Body of pancreas (tissue), 4 donors: ENCODE measurements around the gene OOSP4A.

Experiments
- POLR2A ChIP-seq, 3 donors: fragments of 450-650 bp; IDR thresholded peaks; one replicate each; pipeline ENCODE4 v1.6.1; 2016; ENCODE audit warnings: antibody characterized with exemption in 3 of 3, mild to moderate bottlenecking in 2 of 3
- TF ChIP-seq, protein P1 (sequence below), 7 experiments: fragments of 450-650 bp in 4 of 7; fragments of 200-600 bp in 3 of 7; sonication (generic) in 3 of 7; IDR thresholded peaks; one replicate each; pipeline ENCODE4 v1.5.1; 2016 to 2019; ENCODE audit warnings: antibody characterized with exemption in 7 of 7

DNA sequence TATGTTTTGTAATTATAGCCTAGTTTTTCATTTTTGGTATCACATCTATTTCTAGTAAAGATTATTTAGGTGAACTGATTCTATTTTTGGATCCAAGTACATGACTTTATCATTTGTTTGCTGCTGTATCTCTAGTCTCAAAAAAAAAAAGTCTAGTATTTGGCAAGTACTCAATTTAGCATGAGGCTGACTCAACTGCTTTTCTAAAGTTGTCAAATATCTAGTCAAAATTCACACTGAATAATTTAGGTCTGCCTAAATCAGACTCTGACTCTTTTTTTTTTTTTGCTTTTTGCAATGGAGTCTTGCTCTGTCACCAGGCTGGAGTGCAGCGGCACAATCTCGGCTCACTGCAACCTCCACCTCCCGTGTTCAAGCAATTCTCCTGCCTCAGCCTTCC lies 2.4 kb downstream of the OOSP4A start:
- TF ChIP-seq, protein P1, sequence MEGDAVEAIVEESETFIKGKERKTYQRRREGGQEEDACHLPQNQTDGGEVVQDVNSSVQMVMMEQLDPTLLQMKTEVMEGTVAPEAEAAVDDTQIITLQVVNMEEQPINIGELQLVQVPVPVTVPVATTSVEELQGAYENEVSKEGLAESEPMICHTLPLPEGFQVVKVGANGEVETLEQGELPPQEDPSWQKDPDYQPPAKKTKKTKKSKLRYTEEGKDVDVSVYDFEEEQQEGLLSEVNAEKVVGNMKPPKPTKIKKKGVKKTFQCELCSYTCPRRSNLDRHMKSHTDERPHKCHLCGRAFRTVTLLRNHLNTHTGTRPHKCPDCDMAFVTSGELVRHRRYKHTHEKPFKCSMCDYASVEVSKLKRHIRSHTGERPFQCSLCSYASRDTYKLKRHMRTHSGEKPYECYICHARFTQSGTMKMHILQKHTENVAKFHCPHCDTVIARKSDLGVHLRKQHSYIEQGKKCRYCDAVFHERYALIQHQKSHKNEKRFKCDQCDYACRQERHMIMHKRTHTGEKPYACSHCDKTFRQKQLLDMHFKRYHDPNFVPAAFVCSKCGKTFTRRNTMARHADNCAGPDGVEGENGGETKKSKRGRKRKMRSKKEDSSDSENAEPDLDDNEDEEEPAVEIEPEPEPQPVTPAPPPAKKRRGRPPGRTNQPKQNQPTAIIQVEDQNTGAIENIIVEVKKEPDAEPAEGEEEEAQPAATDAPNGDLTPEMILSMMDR (IDR thresholded peaks at IDR 0.05) = no peak
- TF ChIP-seq POLR2A (IDR thresholded peaks at IDR 0.05) = no peak
